Measurements from ENCODE around the gene KIF13A.
"Not testable (repeated sequence)": the region's sequence is repeated elsewhere in the genome, so short reads cannot be mapped to it uniquely, and the experiment has no call there.

KIF13A gene

DNA sequence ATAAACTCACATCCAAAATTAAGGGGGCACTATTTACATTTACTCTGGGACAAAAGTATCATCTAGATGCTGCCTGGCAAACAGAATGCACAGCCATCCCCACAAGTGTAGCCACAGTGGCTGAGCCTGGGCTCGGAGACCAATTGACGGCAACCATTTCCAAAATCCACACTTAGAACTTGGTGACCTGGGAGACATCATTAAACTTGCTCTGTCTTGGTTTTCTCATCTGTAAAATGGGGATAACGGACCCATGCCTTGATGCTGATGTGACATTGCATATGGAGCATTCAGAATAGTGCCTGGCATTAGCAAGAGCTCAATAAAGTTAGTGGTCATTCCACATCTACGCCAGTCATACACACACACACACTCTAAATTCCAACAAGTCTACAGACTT lies 140.7 kb downstream of the KIF13A start:
- no peak for DNase-seq (ENCODE audit: low read depth)

DNA sequence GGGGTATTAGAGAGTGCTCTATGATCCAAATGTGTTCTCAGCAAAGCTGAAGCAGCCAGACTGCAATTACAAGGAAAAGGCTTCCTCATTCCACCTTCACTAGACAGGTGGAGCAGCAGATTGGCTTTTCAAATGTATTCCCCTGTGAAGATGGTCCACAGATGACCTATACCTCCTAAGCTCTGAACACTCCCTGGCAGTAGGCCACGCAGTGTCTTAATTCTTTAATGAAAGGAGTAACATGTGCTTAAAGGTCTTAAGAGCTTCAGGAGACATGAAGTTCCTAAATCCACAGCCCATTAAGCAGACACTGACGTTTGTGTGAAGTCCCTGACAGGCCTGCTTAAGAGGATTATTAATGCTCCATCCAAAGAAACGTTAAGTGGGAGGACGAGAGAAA lies 141.8 kb downstream of the KIF13A start:
- no peak for DNase-seq (ENCODE audit: low read depth)

DNA sequence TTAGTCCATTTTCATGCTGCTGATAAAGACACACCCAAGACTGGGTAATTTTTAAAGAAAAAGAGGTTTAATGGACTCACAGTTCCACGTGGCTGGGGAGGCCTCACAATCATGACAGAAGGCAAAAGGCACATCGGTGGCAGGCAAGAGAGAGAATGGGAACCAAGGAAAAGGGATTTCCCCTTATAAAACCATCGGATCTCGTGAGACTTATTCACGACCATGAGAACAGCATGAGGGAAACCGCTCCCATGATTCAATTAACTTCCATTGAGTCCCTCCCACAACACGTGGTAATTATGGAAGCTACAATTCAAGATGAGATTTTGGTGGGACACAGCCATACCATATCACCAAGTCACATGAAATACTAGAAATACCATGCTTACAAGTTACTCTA lies 142.5 kb downstream of the KIF13A start:
- DNase-seq (ENCODE audit: low read depth), result not testable (repeated sequence)

DNA sequence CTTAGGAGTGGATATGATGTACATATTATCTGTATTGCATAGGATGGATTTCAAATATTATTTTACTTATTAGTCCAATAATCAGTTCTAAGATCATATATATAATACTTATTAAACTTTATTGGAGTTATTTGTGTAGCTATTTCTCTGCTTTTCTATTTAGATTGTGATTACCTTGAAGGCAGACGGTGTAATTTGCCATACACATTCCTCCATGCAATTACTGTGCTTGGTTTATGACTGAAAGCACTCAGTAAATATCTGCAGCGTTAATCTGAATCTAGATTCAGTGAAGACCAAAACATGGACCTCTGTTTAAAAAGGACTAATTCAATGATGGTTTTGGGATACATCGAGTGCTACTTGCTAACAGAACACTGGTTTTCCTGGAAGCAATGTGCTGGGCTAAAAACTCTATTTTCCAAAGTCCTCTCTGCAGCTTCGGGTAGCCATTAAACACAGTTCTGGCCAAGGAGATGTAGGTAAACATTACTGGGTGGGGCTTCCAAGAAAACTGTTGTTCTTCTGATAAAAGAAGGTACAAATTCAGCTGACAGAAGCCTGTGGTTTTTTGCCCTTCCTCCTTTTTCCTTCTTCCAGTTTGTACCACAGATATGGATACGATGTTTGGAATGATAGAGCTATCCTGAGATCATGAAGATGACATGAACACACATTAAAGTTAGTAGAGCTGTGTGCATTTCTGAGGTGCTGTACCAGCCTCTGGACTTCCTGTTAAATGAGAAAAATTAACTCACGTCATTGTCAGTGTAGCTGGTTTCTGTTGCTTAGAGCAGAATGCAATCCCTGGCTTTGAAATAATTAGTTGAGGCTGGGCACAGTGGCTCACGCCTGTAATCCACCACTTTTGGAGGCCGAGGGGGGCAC lies 144.3 kb downstream of the KIF13A start:
- no peak for DNase-seq (ENCODE audit: low read depth)

DNA sequence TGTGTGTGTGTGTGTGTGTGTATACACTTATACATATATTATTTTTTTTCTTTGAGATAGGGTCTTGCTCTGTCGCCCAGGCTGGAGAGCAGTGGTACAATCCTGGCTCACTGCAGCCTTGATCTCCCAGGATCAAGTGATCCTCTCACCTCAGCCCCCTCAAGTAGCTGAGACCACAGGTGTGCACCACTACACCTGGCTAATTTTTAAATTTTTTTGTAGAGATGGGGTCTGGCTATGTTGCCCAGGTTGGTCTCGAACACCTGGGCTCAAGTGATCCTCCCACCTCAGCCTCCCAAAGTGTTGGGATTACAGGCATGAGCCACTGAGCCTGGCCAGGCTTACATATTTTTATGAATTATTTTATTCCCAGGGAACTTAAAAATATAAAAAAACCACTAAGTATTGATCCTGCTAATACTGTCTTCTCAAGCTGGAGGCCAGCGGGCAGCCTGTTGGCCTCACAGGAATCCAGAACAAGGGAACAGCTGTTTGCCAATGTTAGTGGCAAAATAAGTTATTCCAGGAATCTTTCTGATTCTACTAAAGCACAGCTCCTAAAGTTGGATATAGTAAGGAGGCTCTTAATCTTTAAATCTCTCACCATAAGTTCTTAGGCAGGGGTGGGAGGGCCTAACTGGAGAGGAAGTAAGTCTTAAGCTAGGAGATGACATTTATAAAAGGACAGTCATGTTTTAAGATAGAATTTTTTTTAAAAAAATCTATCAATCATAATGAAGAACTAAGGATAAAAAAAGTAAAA lies 145.2 kb downstream of the KIF13A start:
- DNase-seq (ENCODE audit: low read depth), result peak; percentile 39

DNA sequence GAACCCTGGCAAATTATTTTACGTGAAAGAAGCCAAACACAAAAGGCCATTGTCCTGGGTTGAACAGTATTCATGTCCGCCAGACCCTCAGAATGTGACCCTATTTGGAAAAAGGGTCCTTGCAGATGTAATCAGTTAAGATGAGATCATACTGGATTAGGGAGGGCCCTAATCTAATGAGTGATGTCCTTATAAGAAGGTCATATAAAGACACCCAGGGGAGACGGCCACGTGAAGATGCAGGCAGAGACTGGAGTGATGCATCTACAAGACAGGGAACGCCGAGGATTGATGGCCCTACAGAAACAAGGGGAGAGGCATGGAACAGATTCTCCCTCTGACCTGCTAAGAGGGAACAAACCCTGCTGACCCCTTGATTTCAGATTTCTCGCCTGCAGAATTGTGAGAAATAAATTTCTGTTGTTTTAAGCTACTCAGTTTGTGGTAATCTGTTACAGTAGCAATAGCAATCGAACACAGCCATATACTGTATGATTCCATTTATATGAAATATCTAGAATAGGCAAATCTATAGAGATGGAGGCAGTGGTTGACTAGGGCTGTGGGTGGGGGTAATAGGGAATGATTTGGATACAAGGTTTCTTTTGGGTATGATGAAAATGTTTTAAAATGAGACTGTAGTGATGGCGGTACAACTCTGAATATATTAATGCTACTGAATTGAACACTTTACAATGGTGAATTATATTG lies 147.8 kb downstream of the KIF13A start:
- DNase-seq (ENCODE audit: low read depth), result no peak

DNA sequence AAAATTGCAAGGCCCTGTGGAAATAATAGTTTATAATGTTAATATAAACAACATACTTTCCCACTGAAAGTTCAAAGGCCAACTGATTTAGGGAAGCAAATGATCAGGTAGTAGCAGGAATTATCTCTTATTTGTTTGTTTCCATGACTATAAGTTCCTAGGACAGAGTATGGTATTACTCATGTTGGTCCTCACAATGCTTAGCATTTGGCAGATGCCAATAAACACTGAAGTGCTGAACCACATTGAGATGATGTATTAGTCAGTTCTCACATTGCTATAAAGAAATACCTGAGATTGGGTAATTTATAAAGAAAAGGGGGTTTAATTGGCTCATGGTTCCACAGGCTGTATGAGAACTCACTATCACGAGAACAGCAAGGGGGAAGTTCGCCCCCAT lies 151.1 kb downstream of the KIF13A start:
- peak; percentile 6 for DNase-seq (ENCODE audit: low read depth)

DNA sequence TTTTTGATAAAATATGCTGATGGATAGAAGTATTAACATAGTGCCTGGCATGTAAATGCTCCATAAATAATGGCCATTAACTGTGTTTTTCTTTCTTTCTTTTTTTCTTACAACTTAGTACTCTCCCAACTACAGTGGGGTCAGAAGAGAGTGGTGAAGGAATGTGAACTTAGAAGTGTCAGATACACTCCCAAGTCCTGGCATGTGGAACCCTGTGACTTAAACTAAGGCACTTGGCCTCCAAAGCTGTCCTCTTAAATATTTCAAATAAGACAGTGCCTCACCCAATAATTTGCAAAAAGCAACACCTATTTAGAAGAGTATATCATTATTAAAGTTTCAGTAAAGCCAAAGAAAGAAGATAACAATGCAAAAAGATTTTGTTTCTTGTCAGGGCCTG lies 151.7 kb downstream of the KIF13A start:
- DNase-seq (ENCODE audit: low read depth), result peak; percentile 30

DNA sequence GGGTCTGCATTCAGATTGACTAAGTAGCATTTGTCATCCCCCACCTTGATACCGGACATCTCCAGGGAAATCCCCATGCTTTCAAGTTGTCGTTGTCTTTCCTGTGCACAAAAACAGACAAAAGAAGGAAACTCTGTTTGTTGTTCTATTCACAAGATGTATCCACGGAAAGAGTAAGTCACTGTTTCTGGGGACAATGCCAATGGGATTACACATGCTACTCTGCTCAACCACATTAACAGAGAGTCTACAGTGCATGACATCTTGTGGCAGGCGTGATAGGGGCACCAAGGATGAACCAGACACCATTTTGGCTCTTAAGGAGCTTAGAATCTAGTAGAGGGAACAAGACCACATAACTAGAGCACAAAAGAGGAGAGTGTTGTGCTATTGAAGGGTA lies 156.3 kb downstream of the KIF13A start:
- peak; percentile 85 for DNase-seq (ENCODE audit: low read depth)

DNA sequence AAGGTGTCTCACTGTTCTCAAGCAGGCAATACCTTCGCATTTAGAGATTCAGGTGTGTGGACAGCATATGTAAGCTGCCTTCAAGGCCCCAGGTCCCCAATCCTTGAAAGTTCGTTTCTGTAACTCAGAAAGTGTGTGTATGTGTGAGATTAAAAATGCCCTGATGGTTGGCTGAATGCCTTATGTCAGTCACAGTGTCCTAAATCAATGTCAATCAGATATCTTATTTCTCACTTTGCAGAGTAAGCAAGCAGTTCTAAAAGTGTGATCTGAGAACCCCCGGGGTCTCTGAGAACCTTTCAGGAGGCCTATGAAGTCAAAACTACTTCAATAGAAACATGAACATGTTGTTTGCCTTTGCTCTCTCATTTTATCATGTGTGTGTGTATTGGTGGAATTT lies 157.5 kb downstream of the KIF13A start:
- no peak for DNase-seq (ENCODE audit: low read depth)

DNA sequence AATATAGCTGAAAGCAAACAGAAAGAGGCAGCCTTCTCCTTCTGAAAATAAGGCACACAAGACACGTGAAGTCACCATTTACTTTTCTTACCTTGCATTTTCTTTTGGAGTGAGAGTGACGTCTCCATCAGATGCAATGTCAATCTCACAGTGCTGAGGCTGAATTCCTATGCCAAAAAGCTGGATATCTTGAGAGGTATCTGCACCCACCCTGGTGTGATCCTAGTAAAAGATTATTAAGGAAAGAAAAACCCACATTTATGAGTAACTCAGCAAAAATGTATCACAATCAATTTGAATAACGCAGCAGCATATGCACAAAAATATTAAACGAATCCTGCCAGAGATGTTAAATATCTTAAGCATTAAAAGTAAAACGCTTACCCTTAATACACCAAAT lies 159.3 kb downstream of the KIF13A start:
- no peak for DNase-seq (ENCODE audit: low read depth)

DNA sequence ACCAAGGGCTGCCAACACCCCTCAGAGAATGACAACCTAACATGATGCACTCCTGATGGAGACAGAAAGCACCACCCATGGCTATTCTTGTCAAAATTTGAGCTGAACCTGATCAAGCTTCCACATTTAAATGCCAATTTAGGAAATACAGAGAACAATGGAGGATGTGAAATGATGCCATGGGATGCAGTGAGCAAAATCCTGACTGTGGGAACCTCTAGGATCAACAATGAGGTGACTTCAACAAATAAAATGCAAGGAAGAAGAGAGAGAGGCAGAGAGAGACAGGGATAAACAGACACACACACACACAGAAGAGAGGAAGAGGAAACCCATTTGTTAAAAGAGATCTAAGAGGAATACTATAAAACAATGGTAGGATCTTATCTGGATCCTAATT lies 161.1 kb downstream of the KIF13A start:
- no peak for DNase-seq (ENCODE audit: low read depth)

DNA sequence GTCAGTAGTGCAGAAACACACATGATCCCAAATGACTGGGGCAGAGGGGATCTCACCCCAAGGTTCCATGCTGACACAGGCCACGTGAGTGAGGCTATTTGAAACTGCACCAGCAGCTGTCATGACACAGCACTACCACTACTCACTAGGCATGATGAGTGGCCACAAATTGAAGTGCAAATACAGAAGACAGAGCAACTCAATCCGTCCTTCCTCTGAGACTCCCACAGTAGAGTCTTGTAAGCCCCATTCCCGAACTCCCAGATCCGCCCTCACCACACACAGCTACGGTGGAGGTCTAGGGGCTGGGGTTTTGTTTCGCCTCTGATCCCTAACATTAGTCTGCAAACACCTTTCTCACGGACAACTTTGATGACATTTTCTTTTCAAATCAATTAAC lies 167.4 kb downstream of the KIF13A start:
- no peak for DNase-seq (ENCODE audit: low read depth)

DNA sequence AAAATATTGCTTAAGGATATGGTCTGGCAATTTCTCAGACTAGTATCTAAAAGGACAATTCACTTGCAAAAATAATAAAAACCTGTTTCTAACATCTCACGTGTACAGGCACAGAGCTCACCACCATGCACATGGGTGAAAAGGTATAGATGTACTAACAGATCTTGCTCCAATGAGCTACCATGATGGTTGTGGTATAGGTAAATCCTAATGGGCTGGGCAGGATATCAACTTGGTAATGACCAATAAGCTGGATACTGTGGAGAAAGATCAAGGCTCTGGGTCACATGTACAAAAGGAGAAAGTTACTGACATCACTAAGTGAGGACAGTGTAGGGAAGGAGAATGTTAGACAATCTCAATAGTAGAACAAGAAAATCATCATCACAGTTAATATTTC lies 169.7 kb downstream of the KIF13A start:
- DNase-seq (ENCODE audit: low read depth), result no peak

DNA sequence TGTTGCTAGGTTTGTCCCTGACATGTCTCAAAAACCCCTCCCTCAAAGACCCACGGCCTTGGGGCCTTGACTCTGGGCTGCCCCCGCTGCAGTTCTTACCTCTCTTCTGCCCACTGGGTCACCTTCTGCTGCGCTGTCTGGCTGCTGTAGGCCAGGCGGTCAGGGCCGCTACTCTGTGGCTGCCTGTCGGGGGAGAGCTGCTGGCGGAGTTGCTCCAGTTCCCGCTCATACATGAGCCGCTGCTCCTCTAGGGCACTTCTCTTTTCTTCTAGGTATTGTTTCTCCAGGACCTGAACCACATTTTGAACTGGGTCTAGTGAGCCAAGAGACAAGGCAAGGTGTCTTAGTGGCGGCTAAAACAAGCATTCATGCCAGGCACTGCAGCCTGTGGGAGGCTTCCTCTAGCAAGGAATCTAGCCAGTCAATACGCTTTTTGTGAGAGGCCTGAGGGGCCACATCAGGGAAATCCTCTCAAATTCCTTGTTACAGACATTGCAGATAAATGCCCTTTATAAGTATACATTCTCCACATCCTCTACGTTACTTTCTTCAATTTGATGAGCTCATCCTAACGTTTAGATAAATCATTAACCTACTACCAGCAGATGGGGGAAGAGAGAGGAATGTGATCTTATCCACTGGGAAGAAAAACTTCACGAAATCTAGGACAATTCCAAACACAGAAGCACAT lies 170.4 kb downstream of the KIF13A start:
- peak; percentile 53 for DNase-seq (ENCODE audit: low read depth)

DNA sequence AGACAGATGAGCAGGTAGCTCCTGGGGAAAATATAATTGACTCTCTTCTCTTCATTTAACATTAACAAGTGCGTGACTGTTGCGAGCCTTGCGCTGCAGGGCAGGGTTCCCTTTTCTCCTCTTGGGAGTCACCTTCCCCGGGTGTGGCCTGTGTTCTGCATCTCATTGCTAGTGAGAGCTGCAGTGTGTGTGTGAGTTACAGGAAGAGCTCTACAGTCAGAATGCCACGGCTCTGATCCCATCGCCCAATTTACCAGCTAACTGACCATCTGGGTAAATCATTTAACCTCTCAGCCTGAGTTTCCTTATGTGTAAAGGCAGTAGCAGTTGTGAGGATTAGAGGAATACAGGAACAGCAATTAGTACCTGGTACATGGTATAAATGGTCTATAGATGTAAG lies 173.9 kb downstream of the KIF13A start:
- DNase-seq (ENCODE audit: low read depth), result no peak

DNA sequence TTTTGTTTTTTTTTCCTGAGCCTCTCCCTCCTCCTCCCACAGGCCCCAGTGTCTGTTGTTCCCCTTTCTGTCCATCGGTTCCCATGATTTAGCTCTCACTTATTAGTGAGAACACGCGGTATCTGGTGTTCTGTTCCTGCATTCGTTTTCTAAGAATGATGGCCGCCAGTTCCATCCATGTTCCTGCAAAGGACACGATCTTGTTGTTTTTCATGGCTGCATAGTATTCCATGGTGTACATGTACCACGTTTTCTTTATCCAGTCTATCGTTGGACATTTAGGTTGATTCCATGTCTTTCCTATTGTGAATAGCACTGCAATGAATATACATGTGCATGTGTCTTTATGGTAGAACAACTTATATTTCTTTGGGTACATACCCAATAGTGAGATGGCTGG lies 175.1 kb downstream of the KIF13A start:
- no peak for DNase-seq (ENCODE audit: low read depth)

DNA sequence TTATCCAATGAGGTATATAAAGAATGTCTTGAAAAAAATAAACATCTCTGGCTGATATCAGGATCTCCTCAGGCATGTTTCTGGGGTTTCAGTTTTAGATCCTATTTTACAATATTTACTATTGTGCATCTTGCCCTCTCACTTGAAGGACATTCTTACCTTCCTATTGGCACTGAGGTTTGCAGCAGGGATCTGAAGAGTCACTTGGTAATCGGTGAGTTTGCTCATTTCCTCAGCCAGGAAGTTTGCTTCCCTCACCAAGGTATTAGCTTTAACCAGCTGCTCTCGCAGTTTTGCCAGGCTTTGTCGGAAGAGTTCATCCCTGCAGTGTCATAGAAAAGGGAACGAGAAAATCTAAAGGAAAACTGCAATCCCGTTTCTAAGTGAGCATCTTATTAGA lies 178.8 kb downstream of the KIF13A start:
- peak; percentile 27 for DNase-seq (ENCODE audit: low read depth)

DNA sequence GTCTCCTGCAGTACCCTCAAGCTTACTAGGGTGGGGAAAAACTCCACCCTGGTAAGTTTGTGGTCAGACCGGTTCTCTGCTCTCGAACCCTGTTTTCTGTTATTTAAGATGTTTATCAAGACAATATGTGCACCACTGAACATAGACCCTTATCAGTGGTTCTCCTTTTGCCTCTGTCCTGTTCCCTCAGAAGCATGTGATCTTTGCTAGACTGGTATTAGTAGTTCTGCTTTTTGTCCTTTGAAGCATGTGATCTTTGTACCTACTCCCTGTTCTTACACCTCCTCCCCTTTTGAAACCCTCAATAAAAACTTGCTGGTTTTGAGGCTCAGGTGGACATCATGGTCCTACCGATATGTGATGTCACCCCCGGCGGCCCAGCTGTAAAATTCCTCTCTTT lies 180.0 kb downstream of the KIF13A start:
- not testable (repeated sequence) for DNase-seq (ENCODE audit: low read depth)

DNA sequence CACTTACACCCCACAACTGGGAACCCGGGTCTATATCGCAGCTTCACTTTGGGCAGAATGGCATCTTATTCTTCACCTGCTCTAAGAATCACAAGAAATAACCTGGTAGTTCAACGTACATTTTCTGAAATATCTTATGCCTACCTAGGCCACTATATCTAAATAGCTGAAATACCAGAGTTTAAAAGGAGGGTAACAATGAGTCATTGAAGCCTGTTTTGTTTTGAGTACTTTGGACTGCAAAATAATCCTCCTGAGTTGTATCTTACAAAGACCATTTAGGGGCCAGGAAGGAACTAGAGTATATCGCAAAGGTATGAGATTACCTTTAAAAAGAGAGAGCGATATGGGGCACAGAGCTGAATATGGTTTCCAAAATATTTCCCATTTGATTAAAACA lies 184.0 kb downstream of the KIF13A start:
- DNase-seq (ENCODE audit: low read depth), result no peak

DNA sequence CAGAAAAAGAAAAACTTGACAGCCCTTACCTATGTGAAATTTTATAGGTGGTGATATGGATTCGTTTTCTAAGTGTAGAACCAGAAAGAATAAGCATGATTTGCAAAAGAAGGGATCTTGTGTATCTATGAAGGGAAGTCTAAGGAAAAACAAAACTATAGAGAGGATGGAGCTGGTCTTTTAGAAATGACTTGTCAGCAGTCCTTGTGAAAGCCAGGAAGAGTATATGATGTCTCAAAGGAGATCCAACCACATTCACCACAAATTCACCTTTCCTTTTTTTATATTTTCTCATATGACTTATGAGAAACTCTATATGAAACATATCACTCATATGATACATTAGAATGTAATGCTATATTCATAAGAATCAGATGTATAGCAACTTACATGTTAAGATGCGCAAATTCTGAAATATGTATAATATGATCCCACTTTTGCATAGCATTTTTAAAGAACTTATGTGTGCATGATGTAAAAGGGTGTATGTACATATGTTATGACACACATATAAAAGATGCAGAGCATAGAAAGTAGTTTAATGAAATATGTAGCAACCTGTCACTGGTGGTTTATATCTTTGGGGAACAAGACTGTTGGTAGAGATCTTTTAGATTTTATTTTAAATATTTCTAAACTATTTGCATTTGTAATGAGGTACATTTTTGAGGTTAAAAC lies 188.8 kb downstream of the KIF13A start:
- no peak for DNase-seq (ENCODE audit: low read depth)

DNA sequence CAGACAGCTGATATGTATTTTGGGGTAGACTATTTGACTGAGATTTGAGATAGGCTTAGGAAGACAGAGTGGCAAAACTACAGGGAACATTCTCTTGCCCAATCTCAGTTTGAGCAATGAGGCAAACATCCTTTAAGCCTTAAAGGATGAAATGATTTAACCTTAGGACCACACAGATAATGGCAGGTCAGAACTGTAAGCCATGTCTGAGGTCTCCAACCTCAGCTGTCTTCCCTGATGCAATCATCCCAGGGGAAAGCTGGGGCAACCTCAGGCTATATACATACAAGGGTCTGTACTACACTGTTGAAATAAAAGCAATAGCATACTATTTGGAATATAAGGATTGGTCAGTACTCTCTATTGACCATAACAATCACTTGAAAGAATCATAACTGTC lies 196.9 kb downstream of the KIF13A start:
- no peak for DNase-seq (ENCODE audit: low read depth)

Data from EH (cell line).